Stimulated activated CD8-positive, alpha-beta memory T cell treated with anti-CD3 and anti-CD28 coated beads, Interleukin-15, amount 100 ng/mL, for 24 hours (primary cell): Measurements from ENCODE around the gene CPS1.

ENCODE experiments used
- DNase-seq: peaks from one replicate; pipeline ENCODE4 v3.0.0-alpha.2; 2020; ENCODE audit warnings: low read depth

The CPS1 gene

GRCh38 chr2:210546424-210547208 is 9.8 kb upstream of the CPS1 start:
- DNase-seq: no peak

DNA sequence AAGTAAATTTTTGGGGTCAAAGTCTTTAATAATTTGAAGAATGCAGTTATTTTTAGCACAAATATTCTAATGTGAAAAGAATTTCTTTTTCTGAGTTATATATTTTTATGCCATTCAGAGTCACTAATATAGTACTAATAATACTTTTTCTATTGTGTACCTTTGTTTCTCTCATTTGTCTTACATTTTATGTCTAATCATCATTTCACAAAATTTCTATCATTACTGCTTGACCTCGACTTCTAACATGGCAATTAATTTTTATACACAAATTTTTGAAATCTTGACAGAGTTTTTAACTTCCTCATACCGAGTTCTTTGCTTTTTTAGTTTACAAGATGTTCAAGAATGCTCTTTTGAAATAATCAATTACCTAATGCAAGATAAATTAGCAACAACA is 8.4 kb upstream of the CPS1 start:
- no peak for DNase-seq

GRCh38 chr2:210548878-210549384 is 7.5 kb upstream of the CPS1 start:
- no peak for DNase-seq

DNA sequence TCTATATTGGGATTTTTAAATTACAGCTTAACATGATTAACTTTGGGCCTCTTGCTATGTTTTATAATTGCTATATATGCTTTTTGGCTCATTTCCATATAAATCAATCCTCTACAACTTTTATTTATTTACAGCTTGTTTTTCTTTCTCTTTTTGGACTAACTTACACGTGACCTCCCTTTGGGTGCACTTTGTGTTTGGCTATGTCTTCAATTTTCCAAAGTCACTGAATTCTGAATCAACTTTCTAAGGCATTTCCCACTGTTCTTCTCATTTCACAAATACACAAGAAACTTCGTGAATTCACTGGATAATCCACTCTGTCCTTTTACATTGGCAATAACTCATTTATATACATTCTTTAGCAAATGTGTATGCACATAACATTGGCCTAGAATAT is 5.4 kb upstream of the CPS1 start:
- DNase-seq: no peak

DNA sequence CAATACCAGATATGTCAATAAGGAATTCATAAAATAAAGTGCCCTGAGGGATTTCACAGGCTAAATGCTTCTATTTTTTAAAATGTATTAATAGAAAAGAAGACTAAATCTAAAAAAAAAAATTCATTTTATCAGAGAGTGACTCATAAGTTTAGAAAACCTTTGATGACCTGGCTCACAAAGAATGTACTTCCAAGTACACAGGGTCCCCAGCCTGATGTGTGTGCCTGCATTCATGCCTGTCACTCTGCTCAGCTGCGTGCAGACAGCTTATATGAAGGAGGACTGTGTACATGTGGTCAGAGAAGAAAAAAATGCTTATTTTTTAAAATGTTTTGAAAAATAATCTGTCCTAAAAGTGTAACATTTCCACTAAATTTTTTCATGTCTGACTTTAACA is 3.0 kb upstream of the CPS1 start:
- no peak for DNase-seq

GRCh38 chr2:210555555-210555954 is 844 bp upstream of the CPS1 start:
- no peak for DNase-seq

GRCh38 chr2:210557721-210558120 is 1.3 kb downstream of the CPS1 start:
- DNase-seq: no peak

- no peak for DNase-seq
Observed at GRCh38 chr2:210558708-210559107, 2.3 kb downstream of the CPS1 start.

DNA sequence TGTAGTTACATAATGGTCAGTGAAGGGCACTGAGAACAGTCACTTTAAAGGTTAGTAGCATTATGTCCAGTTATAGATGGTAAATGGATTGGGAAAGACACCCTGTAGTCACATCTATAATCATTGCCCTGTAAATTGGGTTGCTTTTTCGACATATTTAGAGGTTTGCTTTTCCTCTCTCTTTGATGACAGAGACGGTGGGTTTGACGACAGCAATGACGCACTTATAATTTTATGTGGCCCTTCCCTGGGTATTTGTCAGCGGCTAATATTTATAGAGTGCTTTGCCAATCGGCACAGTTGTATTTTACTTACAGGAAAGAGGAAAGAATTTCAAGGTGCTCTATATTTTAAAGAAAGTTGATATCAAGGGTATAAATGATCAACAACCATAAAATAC is 2.8 kb downstream of the CPS1 start:
- no peak for DNase-seq

DNA sequence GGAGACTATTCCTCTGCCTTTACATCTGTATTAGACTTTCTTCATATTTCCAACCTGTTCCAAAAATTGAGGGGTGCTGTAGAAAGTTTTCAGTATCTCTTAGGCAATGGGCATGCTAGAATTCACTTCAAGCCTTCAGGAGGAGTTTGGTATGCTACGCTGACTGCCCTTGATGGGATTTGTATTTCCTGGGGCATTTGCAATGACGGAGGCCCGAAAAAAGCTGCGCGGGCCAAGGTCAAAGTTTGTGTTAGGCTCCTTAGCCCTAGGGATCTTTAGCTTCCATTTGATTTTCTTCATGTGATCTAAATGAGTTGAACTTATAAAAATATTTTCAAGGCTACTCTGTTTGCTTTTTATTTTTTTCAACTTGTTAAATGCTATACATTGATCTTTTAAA is 5.1 kb downstream of the CPS1 start:
- no peak for DNase-seq

GRCh38 chr2:210562091-210562490 is 5.7 kb downstream of the CPS1 start:
- DNase-seq: no peak

DNA sequence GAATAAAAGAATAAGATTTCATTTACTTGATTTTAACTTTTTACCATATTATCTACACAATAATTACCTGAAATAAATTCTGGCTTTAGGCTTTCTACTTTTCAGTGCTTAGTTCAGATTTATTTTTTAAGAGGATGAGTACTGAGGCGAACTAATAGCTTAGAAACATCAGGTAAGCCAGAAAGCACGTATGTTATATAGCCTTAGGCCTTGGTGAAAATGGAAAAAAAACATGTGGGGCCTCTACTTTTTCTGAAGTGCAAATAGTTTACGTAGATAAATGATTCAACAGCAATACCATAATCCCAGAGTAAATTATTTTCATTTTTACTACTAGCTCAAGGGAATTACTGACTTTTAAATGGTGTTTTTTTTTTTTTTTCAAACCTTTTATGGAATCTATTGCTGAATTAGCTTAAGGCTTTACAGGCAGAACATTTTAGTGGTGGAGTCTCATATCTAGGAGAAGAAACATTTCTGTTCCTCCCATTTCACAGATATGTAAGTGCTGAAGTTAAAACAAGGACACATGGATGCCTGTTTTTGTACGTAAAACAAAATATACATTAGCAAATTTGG is 6.2 kb downstream of the CPS1 start:
- no peak for DNase-seq

DNA sequence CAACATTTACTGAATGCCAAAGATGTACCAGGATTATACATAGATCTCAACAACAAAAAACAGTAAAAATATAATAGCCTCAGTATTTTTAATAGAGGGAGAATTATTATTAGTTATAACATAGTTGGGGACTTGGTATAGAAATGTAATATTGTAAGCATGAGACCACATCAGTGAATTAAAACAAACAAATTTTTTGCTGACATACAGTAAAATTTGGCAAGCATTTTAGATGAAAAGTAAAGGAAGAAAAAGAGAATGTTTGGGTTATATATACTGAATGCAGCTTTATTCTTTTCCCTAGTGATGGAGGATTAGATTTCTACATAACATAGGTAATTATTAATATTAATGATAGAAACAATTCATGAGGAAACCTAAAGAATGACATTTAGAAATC is 10.9 kb downstream of the CPS1 start:
- DNase-seq: no peak

- DNase-seq: no peak
Observed at GRCh38 chr2:210568108-210568507, 11.7 kb downstream of the CPS1 start.

DNA sequence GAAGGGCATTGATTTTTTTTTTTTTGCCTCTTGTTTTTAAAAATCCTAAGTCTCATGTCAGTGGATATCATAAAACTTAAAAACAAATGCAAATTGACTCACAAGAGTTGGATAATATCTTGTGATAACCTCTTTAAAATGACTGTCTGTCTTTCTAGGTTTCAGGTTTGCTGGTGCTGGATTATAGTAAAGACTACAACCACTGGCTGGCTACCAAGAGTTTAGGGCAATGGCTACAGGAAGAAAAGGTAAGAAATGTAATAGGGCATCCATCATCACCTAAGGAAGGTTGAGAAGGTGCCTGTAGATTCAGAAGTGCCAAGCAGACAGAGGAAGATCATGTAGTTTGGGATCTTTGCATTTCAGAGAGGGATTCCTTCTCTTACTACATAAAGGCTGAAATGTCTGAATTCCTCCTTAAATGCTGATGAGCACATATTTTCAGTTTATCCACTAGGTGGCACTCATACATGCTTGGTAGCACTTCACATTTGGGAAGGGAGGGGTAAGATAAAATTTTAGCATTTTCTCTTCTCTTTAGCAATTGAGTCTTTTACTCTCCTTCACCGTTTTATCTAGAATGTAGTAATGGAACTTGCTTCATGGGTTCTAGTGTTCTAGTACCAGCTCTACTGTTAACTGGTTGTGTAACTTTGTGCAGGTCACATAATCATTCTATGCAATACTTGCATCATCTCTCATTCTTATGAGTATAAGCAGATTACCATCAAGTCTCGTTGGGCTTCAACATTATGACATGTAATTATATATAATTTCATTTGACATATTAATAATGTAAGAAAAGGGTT is 21.1 kb downstream of the CPS1 start:
- DNase-seq: no peak

DNA sequence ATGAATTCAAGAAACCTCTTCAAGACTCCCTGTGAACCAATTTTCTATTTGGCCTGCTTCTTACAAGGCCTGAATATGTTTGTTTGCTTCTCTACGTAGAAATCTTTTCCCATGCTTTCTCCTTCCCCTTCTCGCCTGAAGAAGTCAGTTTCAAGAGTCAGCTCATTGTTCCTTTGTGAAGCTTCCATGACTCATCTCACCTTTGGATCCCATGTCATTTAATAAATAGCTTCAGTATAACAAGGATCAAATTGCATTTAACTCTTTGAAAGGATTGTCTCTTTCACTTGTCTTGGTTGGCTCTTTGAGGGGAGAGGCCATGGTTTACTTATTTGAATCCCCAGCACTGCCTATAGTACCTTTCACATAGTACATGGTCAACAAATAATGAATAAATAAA is 28.4 kb downstream of the CPS1 start:
- no peak for DNase-seq

- no peak for DNase-seq
Observed at GRCh38 chr2:210586381-210586780, 30.0 kb downstream of the CPS1 start.

- DNase-seq: no peak
Observed at GRCh38 chr2:210591663-210592062, 35.3 kb downstream of the CPS1 start.

DNA sequence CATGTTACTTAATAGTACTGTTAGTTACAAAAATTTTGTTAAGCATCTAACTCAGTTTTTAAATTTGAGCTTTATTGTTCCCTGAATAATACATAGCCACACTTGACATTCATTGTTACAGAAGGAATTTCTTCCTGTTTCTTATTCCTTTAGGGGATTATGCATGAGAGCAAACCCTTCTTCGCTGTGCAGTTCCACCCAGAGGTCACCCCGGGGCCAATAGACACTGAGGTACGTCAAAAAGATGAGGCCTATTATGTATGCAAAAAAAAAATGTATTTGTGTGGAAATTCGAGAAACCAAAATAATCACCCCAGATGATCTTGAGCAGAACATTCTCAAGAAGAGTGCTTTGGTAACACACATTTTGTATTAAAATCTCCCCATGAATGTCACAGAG is 36.3 kb downstream of the CPS1 start:
- no peak for DNase-seq

- DNase-seq: no peak
Observed at GRCh38 chr2:210593166-210593565, 36.8 kb downstream of the CPS1 start.

DNA sequence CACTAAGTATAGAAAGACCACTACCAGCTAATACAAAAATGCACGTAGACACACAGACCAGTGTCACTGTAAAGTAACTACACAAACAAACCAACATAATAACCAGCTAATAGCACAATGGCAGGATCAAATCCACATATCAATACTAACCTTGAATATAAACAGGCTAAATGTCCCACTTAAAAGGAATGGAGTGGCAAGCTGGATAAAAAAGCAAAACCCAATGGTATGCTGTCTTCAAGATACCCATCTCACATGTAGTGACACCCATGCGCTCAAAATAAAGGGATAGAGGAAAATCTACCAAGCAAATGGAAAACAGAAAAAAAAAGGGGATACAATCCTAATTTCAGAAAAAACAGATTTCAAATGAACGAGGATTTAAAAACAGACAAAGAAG is 41.8 kb downstream of the CPS1 start:
- no peak for DNase-seq

- DNase-seq: no peak
Observed at GRCh38 chr2:210599476-210599875, 43.1 kb downstream of the CPS1 start.

DNA sequence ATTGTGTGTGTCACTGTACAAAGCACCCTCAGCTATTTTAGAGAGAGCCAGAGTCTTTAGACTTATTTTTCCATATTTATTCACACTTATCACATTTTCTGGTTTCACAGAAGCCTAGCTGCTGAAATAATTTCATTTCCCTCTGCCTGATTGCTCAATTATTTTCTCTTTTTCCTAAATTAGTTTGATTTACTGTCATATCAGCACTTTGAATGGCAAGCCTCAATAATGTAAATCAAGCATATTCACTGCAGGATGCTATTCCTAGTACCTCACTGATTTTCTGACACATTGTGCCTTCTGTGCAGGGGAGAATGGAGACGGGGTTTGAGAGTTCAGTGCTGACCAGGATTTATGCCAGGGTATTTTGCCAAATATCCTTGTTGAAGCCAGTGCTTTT is 48.3 kb downstream of the CPS1 start:
- no peak for DNase-seq
